8988T (cell line): ENCODE results near the gene VAPA.
"Not testable (repeated sequence)": the region's sequence is repeated elsewhere in the genome, so short reads cannot be mapped to it uniquely, and the experiment has no call there.

Experiments
- DNase-seq: peaks from one replicate; pipeline ENCODE4 v3.0.0; 2011

Gene VAPA

DNA sequence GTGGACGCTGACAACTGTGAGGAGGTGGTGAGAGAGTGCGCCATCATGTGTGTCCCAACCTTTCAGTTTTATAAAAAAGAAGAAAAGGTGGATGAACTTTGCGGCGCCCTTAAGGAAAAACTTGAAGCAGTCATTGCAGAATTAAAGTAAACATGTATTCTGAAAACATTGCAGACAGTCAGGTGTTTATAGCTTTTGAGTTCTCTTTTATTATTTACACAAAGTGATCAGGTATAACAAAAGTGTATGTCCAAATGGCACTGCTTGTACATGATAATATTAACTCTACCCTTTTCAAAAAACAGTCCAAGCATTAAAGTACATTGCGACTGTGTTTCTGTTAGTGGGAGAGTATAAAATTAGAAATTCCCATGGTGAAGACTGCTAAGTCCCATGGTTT lies 25.8 kb upstream of the VAPA start:
- DNase-seq, result no peak

GRCh38 chr18:9890196-9890595 lies 23.6 kb upstream of the VAPA start:
- no peak for DNase-seq

- DNase-seq, result no peak
Observed at GRCh38 chr18:9890957-9891356, 22.9 kb upstream of the VAPA start.

GRCh38 chr18:9891515-9891914 lies 22.3 kb upstream of the VAPA start:
- DNase-seq, result not testable (repeated sequence)

DNA sequence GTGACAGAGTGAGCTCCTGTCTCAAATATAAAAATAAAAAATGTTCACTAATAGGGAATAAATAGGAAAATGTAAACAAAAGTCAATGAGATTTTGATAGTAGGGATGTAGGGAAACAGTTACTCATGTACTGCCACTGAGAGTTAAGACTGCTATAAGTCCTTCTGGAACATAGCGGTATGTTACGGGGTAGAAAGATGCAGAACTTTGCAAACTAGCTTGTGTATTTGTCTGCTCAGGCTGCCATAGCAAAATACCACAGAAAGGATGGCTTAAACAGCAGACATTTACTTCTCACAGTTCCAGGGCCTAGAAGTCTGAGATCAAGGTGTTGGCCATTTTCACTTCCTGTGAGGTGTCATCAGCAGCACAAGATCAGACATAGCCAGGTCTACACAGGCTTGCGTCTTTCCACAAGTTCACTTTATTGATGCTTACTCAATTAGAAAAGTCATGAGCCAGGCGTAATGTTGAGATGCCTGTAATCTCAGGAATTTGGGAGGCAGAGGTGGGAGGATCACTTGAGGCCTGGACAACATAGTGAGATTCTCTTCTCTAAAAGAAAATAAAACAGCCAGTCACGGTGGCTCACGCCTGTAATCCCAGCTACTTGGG lies 19.3 kb upstream of the VAPA start:
- DNase-seq, result no peak

- no peak for DNase-seq
Observed at GRCh38 chr18:9897129-9897528, 16.7 kb upstream of the VAPA start.

DNA sequence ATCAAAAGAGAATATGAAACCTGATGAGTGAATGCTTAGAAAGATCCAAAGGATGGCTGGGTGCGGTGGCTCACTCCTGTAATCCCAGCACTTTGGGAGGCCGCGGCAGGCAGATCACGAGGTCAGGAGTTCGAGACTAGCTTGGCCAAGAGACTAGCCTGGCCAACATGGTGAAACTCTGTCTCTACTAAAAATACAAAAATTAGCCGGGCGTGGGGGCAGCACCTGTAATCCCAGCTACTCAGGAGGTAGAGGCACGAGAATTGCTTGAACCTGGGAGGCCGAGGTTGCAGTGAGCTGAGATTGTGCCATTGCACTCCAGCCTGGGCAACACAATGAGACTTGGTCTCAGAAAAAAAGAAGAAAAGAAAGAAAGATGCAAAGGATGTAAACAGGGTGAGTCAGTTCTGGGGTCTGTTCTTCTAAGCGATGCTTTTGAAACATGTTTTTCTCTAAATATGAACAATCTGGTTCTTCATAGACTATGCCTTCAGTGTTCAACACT lies 16.0 kb upstream of the VAPA start:
- DNase-seq, result not testable (repeated sequence)

DNA sequence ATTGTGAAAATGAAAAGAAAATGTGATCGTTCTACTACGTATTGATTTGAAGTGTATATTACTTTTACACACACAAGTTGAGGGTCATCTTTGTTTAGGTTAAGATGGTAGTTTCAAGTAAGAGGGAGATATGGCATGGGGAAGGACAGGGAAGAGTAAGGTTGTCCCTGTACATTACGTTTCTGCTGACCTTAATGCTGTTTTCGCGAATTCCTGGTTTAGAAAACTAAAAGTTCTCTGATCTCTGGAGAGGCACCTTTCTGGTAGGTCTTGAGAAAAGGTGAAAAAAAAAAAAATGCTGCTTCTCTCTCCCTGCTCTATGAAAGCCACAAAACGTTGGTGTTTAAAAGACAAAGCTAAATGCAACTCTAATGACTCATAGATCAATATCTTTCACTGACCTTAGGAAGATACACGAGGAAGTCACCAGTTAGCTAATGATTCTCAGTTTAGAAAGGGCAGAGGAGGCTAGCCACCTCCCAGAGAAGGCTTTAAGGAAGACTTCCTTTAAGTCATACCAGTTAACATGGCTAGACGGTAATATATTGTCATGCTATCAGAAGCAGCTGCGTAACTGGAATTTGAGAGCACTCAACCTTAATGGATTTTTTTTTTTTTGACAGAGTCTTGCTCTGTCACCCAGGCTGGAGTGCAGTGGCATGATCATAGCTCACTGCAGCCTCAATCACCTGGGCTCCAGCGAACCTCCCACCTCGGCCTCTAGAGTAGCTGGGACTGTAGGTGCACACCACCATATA lies 14.8 kb upstream of the VAPA start:
- no peak for DNase-seq

DNA sequence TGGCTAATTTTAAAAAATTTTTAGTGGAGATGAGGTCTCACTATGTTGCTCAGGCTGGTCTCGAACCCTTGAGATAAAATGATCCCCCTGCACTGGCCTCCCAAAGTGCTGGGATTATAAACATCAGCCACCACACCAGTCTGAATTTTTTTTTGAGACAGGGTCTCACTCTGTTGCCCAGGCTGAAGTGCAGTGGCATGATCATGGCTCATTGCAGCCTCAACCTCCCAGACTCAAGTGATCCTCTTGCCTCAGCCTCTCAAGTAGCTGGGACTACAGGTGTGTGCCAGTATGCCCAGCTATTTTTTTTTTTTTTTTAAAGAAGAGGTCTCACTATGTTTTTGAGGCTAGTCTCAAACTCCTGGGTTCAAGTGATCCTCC lies 14.3 kb upstream of the VAPA start:
- DNase-seq, result not testable (repeated sequence)

GRCh38 chr18:9900699-9901098 lies 13.1 kb upstream of the VAPA start:
- DNase-seq, result no peak

DNA sequence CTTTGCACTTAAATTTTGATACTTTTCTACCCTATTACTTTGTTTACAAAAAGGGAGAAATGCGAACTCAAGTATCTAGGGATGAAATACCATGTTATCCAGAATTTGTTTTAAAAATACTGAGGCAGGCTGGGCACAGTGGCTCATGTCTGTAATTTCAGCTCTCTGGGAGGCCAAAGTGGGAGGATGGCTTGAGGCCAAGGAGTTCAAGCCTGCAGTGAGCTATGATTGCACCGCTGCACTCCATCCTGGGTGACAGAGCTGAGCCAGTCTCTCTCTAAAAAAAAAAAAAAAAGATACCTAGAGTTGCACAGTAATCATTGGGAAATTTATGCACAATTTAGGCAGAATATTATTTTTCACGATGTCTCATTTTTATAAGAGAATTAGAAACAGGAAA lies 12.4 kb upstream of the VAPA start:
- DNase-seq, result no peak

- DNase-seq, result not testable (repeated sequence)
Observed at GRCh38 chr18:9902264-9902663, 11.6 kb upstream of the VAPA start.

DNA sequence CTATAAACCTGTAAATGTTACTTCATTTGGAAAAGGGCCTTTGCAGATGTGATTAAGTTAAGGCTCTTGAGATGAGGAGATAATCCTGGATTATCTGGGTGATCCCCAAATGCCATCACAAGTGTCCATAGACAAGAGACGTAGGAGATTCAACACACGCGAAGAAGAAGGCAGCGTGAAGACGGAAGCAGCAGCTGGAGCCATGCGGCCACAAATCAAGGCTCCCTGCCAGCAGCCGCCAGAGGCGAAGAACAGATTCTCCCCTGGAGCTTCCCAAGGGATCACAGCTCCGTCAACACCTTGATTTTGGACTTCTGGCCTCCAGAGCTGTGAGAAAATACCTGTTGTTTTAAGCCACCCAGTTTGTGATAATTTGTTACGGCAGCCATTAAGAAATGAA lies 11.0 kb upstream of the VAPA start:
- no peak for DNase-seq

DNA sequence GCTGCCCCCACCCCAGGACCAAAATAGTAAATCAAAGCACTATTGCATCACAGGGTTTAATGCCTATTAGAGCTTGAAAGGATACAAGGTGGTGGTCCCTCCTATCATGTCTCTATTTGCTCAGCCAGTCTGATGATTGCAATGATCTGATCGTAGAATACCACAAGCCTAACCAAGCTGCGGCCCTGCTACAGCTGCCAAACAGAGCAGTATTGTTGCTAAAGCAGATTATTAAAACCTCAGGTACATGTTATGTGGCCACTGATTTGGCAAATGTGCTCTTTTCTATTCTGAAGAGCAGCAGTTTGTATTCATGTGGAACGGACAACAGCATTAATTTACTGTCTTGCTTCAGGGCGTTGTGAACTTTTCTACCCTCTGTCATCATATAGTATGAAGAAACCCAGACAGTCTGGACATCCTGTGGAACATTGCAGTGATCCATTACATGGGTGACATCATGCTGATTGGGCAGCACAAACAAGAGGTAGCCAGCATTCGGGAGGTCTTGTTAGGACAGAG lies 8.4 kb upstream of the VAPA start:
- DNase-seq, result no peak

DNA sequence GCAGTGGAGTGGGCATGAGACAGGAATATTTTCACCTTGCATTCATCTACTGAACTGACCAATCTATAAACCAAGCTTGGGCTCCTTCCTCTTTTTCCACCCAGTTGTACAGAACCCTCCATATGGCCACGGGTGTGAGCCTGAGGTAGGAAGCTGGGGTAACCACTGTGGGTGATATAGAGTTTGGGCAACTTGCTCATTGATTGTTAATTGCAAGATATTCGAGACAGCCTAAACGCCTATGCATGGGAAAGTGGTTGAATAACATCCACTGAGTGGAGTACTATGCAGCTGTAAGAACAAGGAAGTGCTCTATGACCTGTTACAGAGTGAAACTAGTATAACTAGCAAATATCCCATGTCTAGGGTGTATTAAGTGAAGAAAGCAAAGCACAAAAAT lies 7.3 kb upstream of the VAPA start:
- no peak for DNase-seq

DNA sequence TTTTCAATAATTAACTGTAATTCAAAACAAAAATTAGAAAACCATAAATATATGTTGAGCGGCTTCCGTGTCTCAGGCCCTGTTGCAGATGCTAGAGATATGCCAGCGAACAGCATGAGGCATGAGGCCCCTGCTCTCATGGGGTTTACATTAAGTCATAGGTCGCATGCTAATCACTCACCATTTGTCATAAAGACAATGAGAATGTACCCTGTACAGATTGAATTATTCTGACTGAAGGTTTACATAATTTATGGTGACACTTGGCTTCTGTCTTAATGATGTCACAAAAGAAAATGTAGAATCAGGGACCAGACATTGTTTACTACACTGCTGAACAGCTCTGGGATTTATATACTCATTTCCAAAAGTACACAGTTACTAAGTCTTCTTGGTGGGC lies 5.9 kb upstream of the VAPA start:
- no peak for DNase-seq

GRCh38 chr18:9910071-9910470 lies 3.7 kb upstream of the VAPA start:
- no peak for DNase-seq

DNA sequence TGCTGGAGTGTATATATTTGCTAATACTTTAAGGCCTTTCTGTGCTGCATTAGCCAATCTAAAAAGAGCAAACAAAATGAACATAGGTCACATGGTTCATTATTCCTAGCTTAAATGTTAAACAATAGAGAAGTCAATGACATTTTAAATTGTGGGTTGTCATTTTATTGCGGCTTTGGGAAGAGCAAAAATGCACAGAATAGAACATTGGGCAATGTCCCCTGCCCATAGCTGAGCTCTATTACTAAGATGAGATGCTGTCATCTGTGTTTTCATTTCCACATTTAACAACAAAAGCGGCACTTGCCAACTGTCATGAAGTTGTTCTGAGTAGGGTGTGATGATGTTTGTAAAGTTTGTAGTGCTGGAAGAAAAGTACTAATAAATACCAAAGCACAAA lies 3.2 kb upstream of the VAPA start:
- no peak for DNase-seq

DNA sequence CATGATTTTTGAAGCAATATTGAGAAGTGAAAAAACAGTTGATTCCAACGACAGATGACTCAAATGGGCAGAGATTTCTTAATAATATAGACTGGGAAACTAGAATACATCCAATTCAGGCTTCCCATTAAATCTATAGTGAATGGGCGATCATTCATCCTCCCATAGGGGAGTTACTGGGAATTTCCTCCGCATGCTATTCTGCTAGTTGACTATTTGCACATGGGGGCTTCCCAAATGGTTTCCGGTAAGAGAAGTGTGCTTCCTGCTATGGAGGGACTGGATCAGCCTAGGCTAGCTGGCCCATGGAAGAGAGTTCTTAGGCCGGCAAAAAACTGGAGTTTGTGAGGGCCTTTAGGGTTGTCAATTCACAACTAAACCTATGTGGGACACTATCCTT lies 2.6 kb upstream of the VAPA start:
- DNase-seq, result no peak

DNA sequence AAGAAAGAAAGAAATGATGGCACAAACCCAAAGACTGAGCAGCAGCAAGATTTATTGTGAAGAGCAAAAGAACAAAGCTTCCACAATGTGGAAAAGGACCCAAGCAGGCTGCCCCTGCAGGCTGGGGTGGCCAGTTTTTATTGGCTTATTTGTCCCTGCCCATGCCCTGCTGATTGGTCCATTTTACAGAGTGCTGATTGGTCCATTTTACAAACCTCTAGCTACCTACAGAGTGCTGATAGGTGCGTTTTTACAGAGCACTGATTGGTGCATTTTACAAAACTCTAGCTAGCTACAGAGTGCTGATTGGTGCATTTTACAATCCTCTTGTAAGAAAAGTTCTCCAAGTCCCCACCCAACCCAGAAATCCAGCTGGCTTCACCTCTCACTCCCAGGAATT lies 1.5 kb upstream of the VAPA start:
- DNase-seq, result not testable (repeated sequence)

DNA sequence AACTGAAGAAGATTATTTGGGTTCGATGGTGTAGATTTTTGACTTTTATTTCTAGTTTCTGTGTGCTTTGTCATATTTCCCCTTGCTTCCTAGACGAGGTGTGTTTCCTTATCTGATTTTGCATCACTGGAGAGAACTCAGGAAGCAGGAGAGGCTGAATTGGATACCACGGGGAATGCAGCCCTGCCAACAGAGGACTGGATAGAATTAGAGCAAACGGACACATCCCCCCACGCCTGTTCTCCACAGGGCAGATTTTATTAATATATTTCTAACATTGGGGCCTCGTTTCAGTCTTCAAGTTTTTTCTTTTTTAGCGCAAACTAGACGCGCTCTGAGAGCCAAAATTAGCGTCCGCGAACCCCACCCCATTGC lies 678 bp upstream of the VAPA start:
- DNase-seq, result no peak

DNA sequence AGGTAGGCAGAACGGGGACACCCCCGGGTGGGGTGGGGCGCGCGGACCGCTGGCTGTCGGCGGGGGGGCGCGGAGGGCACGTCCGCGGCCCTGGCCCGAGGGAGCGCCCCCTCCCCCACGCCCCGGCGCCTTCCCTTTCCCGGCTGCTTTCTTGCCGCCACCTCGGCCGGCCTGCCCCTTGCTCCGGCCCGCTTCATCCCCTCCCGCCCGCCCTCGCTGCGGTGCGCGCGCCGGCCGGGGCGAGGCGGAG lies 443 bp downstream of the VAPA start:
- DNase-seq, result no peak

DNA sequence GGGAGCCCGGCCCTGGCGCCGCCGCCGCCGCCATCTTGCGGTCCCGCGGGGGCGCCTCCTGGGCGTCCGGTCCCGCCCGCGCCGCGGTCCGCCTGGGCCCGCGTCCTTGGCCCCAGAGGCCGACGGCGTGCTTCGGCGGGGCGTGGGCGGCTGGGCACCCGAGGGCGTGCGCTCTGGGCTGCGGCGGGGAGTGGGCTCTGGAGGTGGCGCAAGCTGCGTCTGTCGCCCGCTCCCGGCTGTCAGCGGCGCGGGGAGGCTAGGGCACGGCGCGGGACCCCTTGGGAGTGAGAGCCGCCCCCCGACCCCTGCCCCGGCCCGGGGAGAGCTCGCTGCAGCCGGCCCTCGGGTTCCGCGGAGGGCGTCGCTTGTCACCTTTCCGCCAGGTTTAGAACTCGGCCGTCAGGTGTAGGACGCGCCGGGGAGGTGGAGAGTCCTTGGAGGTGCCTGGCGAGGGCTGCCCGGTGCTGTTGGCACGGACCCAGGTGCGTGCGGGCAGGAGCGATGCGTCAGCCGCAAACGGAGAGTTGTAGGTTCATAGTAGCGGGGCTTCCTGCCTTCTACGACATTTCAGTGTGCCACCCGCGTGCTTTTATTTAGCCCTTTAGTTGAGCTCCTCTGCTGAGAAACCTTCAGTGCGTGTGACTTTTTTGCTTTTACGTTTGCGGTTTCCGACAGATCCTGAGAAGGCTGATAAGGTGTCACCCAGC lies 921 bp downstream of the VAPA start:
- peak; percentile 43 for DNase-seq
